C4-2B (cell line): ENCODE results near the gene HEBP1.

Source experiments
- H3K27ac ChIP-seq: fragments of 450-650 bp; 2 replicates; pipeline ENCODE4 v1.5.1; 2017
- CTCF ChIP-seq: fragments of 450-650 bp; conservative IDR thresholded peaks from 2 replicates; pipeline ENCODE4 v1.5.1; 2017; ENCODE audit warnings: mild to moderate bottlenecking
- ZFX ChIP-seq: fragments of 450-650 bp; IDR thresholded peaks from 2 replicates; pipeline ENCODE4 v1.6.1; 2017

The HEBP1 gene

GRCh38 chr12:13022851-13023271 is 22.8 kb upstream of the HEBP1 start:
- TF ChIP-seq ZFX (no peak), CTCF (no peak)
- no peak overlapping the region for H3K27ac ChIP-seq

GRCh38 chr12:13011098-13011497 is 11.0 kb upstream of the HEBP1 start:
- TF ChIP-seq ZFX (no peak), CTCF (no peak)
- no peak overlapping the region for H3K27ac ChIP-seq

GRCh38 chr12:13008741-13009380 is 8.8 kb upstream of the HEBP1 start:
- H3K27ac ChIP-seq: no peak overlapping the region
- TF ChIP-seq ZFX (no peak), CTCF (no peak)

GRCh38 chr12:13007496-13008233 is 7.6 kb upstream of the HEBP1 start:
- H3K27ac ChIP-seq: no peak overlapping the region
- TF ChIP-seq ZFX (no peak), CTCF (no peak)

GRCh38 chr12:13005649-13006048 is 5.6 kb upstream of the HEBP1 start:
- H3K27ac ChIP-seq: no peak overlapping the region
- TF ChIP-seq ZFX (no peak), CTCF (no peak)

- TF ChIP-seq CTCF: no peak
- no peak for TF ChIP-seq ZFX
- H3K27ac ChIP-seq: no peak overlapping the region
Observed at GRCh38 chr12:13004986-13005385, 4.9 kb upstream of the HEBP1 start.

GRCh38 chr12:13004361-13004760 is 4.3 kb upstream of the HEBP1 start:
- no peak overlapping the region for H3K27ac ChIP-seq

More at GRCh38 chr12:13004361-13004760, 4.3 kb upstream of the HEBP1 start:
- TF ChIP-seq ZFX (no peak), CTCF (no peak)
